DMS53 (cell line): ENCODE results near the gene TBC1D3G.
"Not testable (repeated sequence)": the region's sequence is repeated elsewhere in the genome, so short reads cannot be mapped to it uniquely, and the experiment has no call there.

Source experiments
- DNase-seq: peaks from one replicate; lab custom pipeline; 2025; lab: John Stamatoyannopoulos, UW

TBC1D3G gene

GRCh38 chr17:36323584-36323983 lies at the start of gene TBC1D3G:
TSS of gene TBC1D3G (plus strand) at chr17:36323884. CDS start at chr17:36325412, 1,528 bp downstream.
- DNase-seq, result not testable (repeated sequence)

GRCh38 chr17:36283256-36283655 lies 40.4 kb upstream of the TBC1D3G start:
- not testable (repeated sequence) for DNase-seq

- DNase-seq, result not testable (repeated sequence)
These were observed 39.5 kb upstream of the TBC1D3G start for GRCh38 chr17:36284219-36284618.

GRCh38 chr17:36289965-36290612 lies 33.6 kb upstream of the TBC1D3G start:
- not testable (repeated sequence) for DNase-seq

- not testable (repeated sequence) for DNase-seq
These were observed 28.5 kb upstream of the TBC1D3G start for GRCh38 chr17:36295161-36295560.

- DNase-seq, result not testable (repeated sequence)
These were observed 7.9 kb upstream of the TBC1D3G start for GRCh38 chr17:36315736-36316135.

GRCh38 chr17:36362496-36362895 lies 38.8 kb downstream of the TBC1D3G start:
- DNase-seq, result not testable (repeated sequence)

GRCh38 chr17:36375938-36376337 lies 52.3 kb downstream of the TBC1D3G start:
- not testable (repeated sequence) for DNase-seq
